Neural progenitor cell (in vitro differentiated cells): ENCODE measurements around the gene INO80C.

ENCODE experiments used
- EZH2 ChIP-seq: fragments of 200-600 bp; sonication (generic); IDR thresholded peaks from 2 replicates; pipeline ENCODE4 v1.6.1; 2017; ENCODE audit warnings: antibody characterized with exemption, mild to moderate bottlenecking, moderate library complexity
- TF ChIP-seq, protein P1 (sequence below): fragments of 200-600 bp; sonication (generic); IDR thresholded peaks from 2 replicates; pipeline ENCODE4 v1.5.1; 2017; ENCODE audit warnings: antibody characterized with exemption, mild to moderate bottlenecking

DNA sequence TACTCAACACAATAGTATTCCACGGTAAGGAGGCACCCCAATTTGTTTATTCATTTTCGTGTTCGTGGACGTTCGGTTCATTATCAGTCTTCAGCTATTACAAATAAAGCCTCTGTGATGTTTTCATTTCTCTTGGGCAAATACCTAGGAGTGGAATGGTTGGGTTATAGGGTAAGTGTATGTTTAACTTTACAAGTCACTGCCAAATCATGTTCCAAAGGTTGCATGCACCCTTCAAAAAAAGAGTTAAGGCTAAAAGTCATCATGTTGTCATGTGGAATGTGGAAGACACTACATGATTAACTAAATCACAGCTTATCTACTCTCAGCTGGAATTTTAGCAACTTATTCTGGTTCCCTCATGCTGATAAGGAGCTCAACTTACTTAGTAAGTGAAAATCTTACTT, 15.8 kb downstream of the INO80C start:
- TF ChIP-seq, protein P1, sequence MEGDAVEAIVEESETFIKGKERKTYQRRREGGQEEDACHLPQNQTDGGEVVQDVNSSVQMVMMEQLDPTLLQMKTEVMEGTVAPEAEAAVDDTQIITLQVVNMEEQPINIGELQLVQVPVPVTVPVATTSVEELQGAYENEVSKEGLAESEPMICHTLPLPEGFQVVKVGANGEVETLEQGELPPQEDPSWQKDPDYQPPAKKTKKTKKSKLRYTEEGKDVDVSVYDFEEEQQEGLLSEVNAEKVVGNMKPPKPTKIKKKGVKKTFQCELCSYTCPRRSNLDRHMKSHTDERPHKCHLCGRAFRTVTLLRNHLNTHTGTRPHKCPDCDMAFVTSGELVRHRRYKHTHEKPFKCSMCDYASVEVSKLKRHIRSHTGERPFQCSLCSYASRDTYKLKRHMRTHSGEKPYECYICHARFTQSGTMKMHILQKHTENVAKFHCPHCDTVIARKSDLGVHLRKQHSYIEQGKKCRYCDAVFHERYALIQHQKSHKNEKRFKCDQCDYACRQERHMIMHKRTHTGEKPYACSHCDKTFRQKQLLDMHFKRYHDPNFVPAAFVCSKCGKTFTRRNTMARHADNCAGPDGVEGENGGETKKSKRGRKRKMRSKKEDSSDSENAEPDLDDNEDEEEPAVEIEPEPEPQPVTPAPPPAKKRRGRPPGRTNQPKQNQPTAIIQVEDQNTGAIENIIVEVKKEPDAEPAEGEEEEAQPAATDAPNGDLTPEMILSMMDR = no peak
- no peak for TF ChIP-seq EZH2
